HepG2 (cell line): ENCODE results near the gene TSNAXIP1. TPM values are rescaled to one million over a fixed set of nuclear protein-coding genes. Genes with fewer than 3 reads are reported as not detected.

Experiments used
- ARNTL ChIP-seq: sonication (generic); formaldehyde crosslinking; IDR thresholded peaks from 2 replicates; pipeline ENCODE4 v1.4.0; 2020; ENCODE audit warnings: mild to moderate bottlenecking, missing genetic modification reagents
- ATF3 ChIP-seq: sonication (generic); formaldehyde crosslinking; IDR thresholded peaks from 2 replicates; pipeline ENCODE4 v1.4.0; 2020; ENCODE audit warnings: missing genetic modification reagents
- FOXJ3 ChIP-seq: sonication (generic); formaldehyde crosslinking; IDR thresholded peaks from 2 replicates; pipeline ENCODE4 v1.4.0; 2020; ENCODE audit warnings: missing genetic modification reagents, mild to moderate bottlenecking, borderline replicate concordance
- KDM6A ChIP-seq: IDR thresholded peaks from 2 replicates; pipeline ENCODE4 v1.6.1; 2016; ENCODE audit warnings: low read depth
- KLF6 ChIP-seq: IDR thresholded peaks from 2 replicates; pipeline ENCODE4 v1.8.0; 2016; ENCODE audit warnings: missing biosample characterization, missing genetic modification reagents
- LBX2 ChIP-seq: sonication (generic); formaldehyde crosslinking; IDR thresholded peaks from 2 replicates; pipeline ENCODE4 v1.5.0; 2020; ENCODE audit warnings: missing genetic modification reagents, mild to moderate bottlenecking, borderline replicate concordance
- MED8 ChIP-seq: sonication (generic); formaldehyde crosslinking; IDR thresholded peaks from 2 replicates; pipeline ENCODE4 v1.8.1; 2023; ENCODE audit warnings: mild to moderate bottlenecking, missing genetic modification reagents; ENCODE audit not compliant: insufficient replicate concordance
- MEIS2 ChIP-seq: sonication (generic); formaldehyde crosslinking; IDR thresholded peaks from 2 replicates; pipeline ENCODE4 v1.9.0; 2021; ENCODE audit warnings: mild to moderate bottlenecking, missing genetic modification reagents
- MTF1 ChIP-seq: sonication (generic); formaldehyde crosslinking; IDR thresholded peaks from 2 replicates; pipeline ENCODE4 v1.5.0; 2020; ENCODE audit warnings: missing genetic modification reagents
- NR1H2 ChIP-seq: sonication (generic); formaldehyde crosslinking; IDR thresholded peaks from 2 replicates; pipeline ENCODE4 v1.8.1; 2022; ENCODE audit warnings: low read depth, missing genetic modification reagents, borderline replicate concordance
- PAWR ChIP-seq: sonication (generic); formaldehyde crosslinking; IDR thresholded peaks from 2 replicates; pipeline ENCODE4 v1.4.0; 2020; ENCODE audit warnings: missing genetic modification reagents, mild to moderate bottlenecking, borderline replicate concordance
- SIX1 ChIP-seq: sonication (generic); formaldehyde crosslinking; IDR thresholded peaks from 2 replicates; pipeline ENCODE4 v1.4.0; 2020; ENCODE audit warnings: missing genetic modification reagents, borderline replicate concordance
- TAF1 ChIP-seq: sonication (generic); formaldehyde crosslinking; IDR thresholded peaks from 2 replicates; pipeline ENCODE4 v1.4.0; 2020; ENCODE audit warnings: missing genetic modification reagents
- TRIM24 ChIP-seq: sonication (generic); formaldehyde crosslinking; IDR thresholded peaks from 2 replicates; pipeline ENCODE4 v1.8.0; 2022; ENCODE audit warnings: mild to moderate bottlenecking, missing genetic modification reagents
- TSC22D2 ChIP-seq: sonication (generic); formaldehyde crosslinking; IDR thresholded peaks from 2 replicates; pipeline ENCODE4 v1.5.1; 2020; ENCODE audit warnings: missing genetic modification reagents, mild to moderate bottlenecking, borderline replicate concordance
- ZBTB2 ChIP-seq: sonication (generic); formaldehyde crosslinking; IDR thresholded peaks from 2 replicates; pipeline ENCODE4 v1.8.0; 2022; ENCODE audit warnings: low read depth, missing genetic modification reagents
- ZBTB42 ChIP-seq: sonication (generic); formaldehyde crosslinking; IDR thresholded peaks from 2 replicates; pipeline ENCODE4 v1.5.0; 2020; ENCODE audit warnings: mild to moderate bottlenecking, missing genetic modification reagents
- ZFP36L1 ChIP-seq: sonication (generic); formaldehyde crosslinking; IDR thresholded peaks from 2 replicates; pipeline ENCODE4 v1.8.0; 2022; ENCODE audit warnings: mild to moderate bottlenecking, missing genetic modification reagents, moderate library complexity
- ZNF337 ChIP-seq: sonication (generic); formaldehyde crosslinking; IDR thresholded peaks from 2 replicates; pipeline ENCODE4 v1.5.1; 2020; ENCODE audit warnings: missing genetic modification reagents, low read depth, mild to moderate bottlenecking, borderline replicate concordance
- ZNF501 ChIP-seq: sonication (generic); formaldehyde crosslinking; IDR thresholded peaks from 2 replicates; pipeline ENCODE4 v1.5.1; 2020; ENCODE audit warnings: mild to moderate bottlenecking, moderate library complexity, missing genetic modification reagents
- polyA plus RNA-seq, 8 experiments: library from polyadenylated mRNA; depleted of rRNA in 3 of 8; stranded (reverse) in 7 of 8; unstranded in 1 of 8; fragments of >200 nt; fragmentation: Illumina TruSeq in 4 of 8; extraction: Trizol in 4 of 8; gene quantifications; 2 replicates each; pipeline versions ENCODE4 v1.2.1 to v1.2.3, GENCODE V29; 2011 to 2016; ENCODE audit warnings: low read depth in 4 of 8, missing spikeins in 1 of 8, mixed read lengths in 1 of 8; ENCODE audit not compliant: insufficient read depth in 1 of 8
- total RNA-seq, 5 experiments: library from RNA; depleted of rRNA; stranded (reverse); fragments of >200 nt; fragmentation: Illumina TruSeq; extraction: Trizol; gene quantifications; 2 replicates each; pipeline ENCODE4 v1.2.3, GENCODE V29; 2016; ENCODE audit warnings: low read depth in 1 of 5
- TF ChIP-seq, protein P1 (sequence below): IDR thresholded peaks from 2 replicates; pipeline ENCODE4 v1.6.1; 2016; ENCODE audit warnings: mild to moderate bottlenecking
- TF ChIP-seq, protein P2 (sequence below): sonication (generic); formaldehyde crosslinking; IDR thresholded peaks from 2 replicates; pipeline ENCODE4 v1.4.0; 2020; ENCODE audit warnings: mild to moderate bottlenecking, missing genetic modification reagents
- TF ChIP-seq, protein P3 (sequence below): sonication (generic); formaldehyde crosslinking; IDR thresholded peaks from 2 replicates; pipeline ENCODE4 v1.8.0; 2022; ENCODE audit warnings: mild to moderate bottlenecking, missing genetic modification reagents, borderline replicate concordance

TSNAXIP1 gene
- total and polyA plus RNA-seq, 2 of the 13 experiments (the other 11 are each of a cell fraction or from before 2014, with no cell fraction given), result 0.37 to 0.86 TPM

DNA sequence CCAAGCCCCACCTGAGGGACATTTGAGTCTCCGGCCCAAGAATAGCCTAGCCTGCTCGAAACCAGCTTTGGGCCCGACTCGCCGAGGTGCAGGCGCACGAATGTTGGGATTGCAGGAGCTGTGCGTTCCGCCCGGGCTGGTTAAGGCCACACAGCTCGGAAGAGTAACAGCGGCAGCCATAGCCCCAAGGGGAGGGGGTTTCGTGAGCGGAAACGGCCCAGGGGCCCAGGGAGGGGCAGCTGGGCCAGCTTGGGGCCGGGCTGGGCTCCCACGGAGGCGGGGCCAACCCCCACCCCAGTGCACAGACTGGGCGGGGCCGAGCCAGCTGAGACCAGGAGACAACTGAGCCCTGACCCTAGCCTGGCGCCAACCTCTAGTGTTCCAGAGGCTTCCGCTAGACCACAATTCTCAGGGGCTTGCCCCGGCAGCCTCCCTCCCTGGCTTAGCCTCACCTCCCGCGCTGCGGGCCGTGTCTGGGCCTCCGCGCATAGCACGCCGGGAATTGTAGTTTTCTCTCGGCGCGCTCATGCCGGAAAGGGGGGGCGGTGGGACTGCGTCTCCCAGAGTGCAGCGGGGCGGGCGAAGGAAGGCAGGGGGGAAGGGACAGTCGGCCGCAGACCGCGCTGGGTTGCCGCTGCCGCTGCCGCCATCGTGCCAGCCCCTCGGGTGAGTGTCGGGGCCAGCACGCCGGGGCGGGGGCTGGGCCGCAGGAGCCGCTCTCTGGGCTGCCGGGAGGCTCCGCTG, 39.8 kb downstream of the TSNAXIP1 start, which contains the start of gene NUTF2 (continued):
- TF ChIP-seq ZBTB2 (peak; percentile 94), KDM6A (CRISPR knock-in tag) (no peak), ZNF501 (CRISPR knock-in tag) (peak; percentile 91), MTF1 (CRISPR knock-in tag) (no peak; the same call in 1 of the 2 replicates), KLF6 (CRISPR knock-in tag) (0 out of 2 replicates have a peak, but pooled peaks have one; percentile 24), ZNF337 (CRISPR knock-in tag) (0 out of 2 replicates have a peak, but pooled peaks have one; percentile 49), FOXJ3 (peak; percentile 81; the same call in 1 of the 2 replicates), PAWR (CRISPR knock-in tag) (0 out of 2 replicates have a peak, but pooled peaks have one; percentile 41), ZBTB42 (CRISPR knock-in tag) (peak; percentile 72), MEIS2 (peak; percentile 56; the same call in 1 of the 2 replicates), ATF3 (CRISPR knock-in tag) (peak; percentile 26; the same call in 1 of the 2 replicates), LBX2 (0 out of 2 replicates have a peak, but pooled peaks have one; percentile 32), ZFP36L1 (CRISPR knock-in tag) (peak; percentile 78; the same call in 1 of the 2 replicates), TAF1 (peak; percentile 71), MED8 (CRISPR knock-in tag) (peak; percentile 40), TRIM24 (no peak), SIX1 (CRISPR knock-in tag) (no peak), ARNTL (CRISPR knock-in tag) (peak; percentile 84), NR1H2 (CRISPR knock-in tag) (no peak), TSC22D2 (CRISPR knock-in tag) (no peak)
- TF ChIP-seq, protein P1, sequence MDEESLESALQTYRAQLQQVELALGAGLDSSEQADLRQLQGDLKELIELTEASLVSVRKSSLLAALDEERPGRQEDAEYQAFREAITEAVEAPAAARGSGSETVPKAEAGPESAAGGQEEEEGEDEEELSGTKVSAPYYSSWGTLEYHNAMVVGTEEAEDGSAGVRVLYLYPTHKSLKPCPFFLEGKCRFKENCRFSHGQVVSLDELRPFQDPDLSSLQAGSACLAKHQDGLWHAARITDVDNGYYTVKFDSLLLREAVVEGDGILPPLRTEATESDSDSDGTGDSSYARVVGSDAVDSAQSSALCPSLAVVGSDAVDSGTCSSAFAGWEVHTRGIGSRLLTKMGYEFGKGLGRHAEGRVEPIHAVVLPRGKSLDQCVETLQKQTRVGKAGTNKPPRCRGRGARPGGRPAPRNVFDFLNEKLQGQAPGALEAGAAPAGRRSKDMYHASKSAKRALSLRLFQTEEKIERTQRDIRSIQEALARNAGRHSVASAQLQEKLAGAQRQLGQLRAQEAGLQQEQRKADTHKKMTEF (CRISPR knock-in tag), result peak; percentile 97
- TF ChIP-seq, protein P2, sequence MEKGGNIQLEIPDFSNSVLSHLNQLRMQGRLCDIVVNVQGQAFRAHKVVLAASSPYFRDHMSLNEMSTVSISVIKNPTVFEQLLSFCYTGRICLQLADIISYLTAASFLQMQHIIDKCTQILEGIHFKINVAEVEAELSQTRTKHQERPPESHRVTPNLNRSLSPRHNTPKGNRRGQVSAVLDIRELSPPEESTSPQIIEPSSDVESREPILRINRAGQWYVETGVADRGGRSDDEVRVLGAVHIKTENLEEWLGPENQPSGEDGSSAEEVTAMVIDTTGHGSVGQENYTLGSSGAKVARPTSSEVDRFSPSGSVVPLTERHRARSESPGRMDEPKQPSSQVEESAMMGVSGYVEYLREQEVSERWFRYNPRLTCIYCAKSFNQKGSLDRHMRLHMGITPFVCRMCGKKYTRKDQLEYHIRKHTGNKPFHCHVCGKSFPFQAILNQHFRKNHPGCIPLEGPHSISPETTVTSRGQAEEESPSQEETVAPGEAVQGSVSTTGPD (CRISPR knock-in tag), result peak; percentile 60; the same call in 1 of the 2 replicates
- TF ChIP-seq, protein P3, sequence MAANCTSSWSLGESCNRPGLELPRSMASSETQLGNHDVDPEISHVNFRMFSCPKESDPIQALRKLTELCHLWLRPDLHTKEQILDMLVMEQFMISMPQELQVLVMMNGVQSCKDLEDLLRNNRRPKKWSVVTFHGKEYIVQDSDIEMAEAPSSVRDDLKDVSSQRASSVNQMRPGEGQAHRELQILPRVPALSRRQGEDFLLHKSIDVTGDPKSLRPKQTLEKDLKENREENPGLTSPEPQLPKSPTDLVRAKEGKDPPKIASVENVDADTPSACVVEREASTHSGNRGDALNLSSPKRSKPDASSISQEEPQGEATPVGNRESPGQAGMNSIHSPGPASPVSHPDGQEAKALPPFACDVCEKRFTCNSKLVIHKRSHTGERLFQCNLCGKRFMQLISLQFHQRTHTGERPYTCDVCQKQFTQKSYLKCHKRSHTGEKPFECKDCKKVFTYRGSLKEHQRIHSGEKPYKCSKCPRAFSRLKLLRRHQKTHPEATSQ (CRISPR knock-in tag), result peak; percentile 48; the same call in 1 of the 2 replicates
